ENCODE measurements around the gene TBL1XR1.

The TBL1XR1 gene

DNA sequence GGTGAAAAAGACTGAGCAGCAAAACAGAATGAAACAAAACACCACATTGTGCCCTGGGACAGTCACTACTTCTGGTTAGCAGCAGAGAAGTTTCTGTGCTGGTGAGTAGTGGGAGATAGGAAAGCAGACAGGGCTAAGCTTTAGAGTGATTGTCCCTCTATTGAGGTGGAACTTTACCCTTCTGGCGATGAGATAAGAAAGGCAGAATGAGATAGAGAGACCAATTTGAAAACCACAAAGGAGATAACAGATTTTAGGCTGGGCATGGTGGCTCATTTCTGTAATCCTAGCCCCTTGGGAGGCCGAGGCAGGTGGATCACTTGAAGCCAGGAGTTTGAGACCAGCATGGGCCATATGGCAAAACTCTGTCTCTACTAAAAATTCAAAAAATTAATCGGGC, 208.5 kb downstream of the TBL1XR1 start:
- TF ChIP-seq SIN3A (IDR thresholded peaks at IDR 0.05; ENCODE audit: borderline replicate concordance, insufficient read depth, low read length) (no peak), TAF1 (IDR thresholded peaks at IDR 0.05; ENCODE audit: borderline replicate concordance, insufficient read depth, low read length) (no peak), FOXP2 (optimal IDR thresholded peaks at IDR 0.05; ENCODE audit: borderline replicate concordance, extremely low read depth, extremely low read length, insufficient read depth) (no peak), POLR2AphosphoS5 (IDR thresholded peaks at IDR 0.05; ENCODE audit: low read depth, low read length) (no peak), REST (IDR thresholded peaks at IDR 0.05; ENCODE audit: insufficient read depth in 1 of 2, low read depth in 2 of 2, low read length in 2 of 2) (no peak)

GRCh38 chr3:176987901-176988650, 209.2 kb downstream of the TBL1XR1 start:
- TF ChIP-seq POLR2AphosphoS5 (IDR thresholded peaks at IDR 0.05; ENCODE audit: low read depth, low read length) (no peak), FOXP2 (optimal IDR thresholded peaks at IDR 0.05; ENCODE audit: borderline replicate concordance, extremely low read depth, extremely low read length, insufficient read depth) (no peak), REST (IDR thresholded peaks at IDR 0.05; ENCODE audit: insufficient read depth in 1 of 2, low read depth in 2 of 2, low read length in 2 of 2) (no peak)

DNA sequence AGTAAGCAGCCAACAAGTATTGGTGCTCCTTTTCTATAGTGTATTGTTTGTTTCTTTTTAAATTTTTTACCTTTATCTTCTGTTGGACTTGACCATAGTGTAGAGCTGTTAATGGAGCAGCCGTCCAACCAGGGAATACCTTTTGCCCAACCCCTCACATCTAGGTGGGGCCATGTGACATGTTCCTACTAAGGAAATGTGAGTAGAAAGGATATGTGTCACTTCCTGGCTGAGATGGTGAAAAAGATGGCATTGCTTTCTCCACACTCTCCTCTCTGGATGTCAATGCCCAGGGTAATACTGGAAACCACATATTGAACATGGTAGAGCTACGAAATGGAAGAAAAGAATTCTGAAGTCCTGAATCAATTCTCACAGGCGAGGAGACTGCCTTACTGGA, 218.8 kb downstream of the TBL1XR1 start:
- TF ChIP-seq TAF1 (IDR thresholded peaks at IDR 0.05; ENCODE audit: borderline replicate concordance, insufficient read depth, low read length) (no peak), SIN3A (IDR thresholded peaks at IDR 0.05; ENCODE audit: borderline replicate concordance, insufficient read depth, low read length) (no peak), POLR2AphosphoS5 (IDR thresholded peaks at IDR 0.05; ENCODE audit: low read depth, low read length) (no peak), FOXP2 (optimal IDR thresholded peaks at IDR 0.05; ENCODE audit: borderline replicate concordance, extremely low read depth, extremely low read length, insufficient read depth) (no peak)

DNA sequence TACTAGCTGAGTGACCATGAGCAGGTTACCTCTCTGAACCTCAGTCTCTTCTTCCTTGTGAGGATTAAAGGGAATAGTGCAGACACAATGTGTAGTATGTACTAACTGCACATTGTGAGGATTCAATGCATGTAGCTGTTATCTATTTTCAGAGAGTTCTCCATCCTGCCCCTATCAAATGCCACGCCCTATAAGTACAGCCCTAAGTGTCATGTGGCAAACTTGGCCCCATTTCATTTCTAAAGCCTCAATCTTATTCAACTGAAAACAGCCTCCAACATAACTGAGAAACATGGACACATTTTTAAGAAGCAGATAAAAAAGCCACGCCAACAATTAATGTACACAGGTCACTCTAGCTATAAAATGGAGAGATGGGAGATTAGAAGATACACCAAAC, 220.0 kb downstream of the TBL1XR1 start:
- TF ChIP-seq TAF1 (IDR thresholded peaks at IDR 0.05; ENCODE audit: borderline replicate concordance, insufficient read depth, low read length) (no peak), POLR2AphosphoS5 (IDR thresholded peaks at IDR 0.05; ENCODE audit: low read depth, low read length) (no peak), SIN3A (IDR thresholded peaks at IDR 0.05; ENCODE audit: borderline replicate concordance, insufficient read depth, low read length) (no peak), FOXP2 (optimal IDR thresholded peaks at IDR 0.05; ENCODE audit: borderline replicate concordance, extremely low read depth, extremely low read length, insufficient read depth) (no peak), REST (IDR thresholded peaks at IDR 0.05; ENCODE audit: insufficient read depth in 1 of 2, low read depth in 2 of 2, low read length in 2 of 2) (no peak)

DNA sequence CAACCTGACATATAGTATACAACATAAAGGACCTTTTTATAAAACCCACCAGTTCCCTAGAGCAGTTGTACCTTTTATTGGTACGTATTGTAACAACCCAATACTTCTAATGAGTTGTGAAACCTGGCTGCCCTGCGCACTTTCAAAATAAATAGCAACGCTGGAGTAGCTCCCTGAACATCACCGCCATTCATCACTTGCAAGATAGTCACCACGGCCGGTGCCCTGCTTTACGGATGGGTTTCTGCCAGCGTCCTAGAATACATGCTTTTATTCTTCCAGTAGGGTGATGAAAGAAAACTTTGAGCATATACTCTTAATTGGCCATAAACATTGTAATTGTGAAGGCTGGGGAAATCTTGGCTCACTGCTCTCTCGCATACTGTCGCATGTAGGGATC, 220.7 kb downstream of the TBL1XR1 start:
- TF ChIP-seq POLR2AphosphoS5 (IDR thresholded peaks at IDR 0.05; ENCODE audit: low read depth, low read length) (no peak), REST (IDR thresholded peaks at IDR 0.05; ENCODE audit: insufficient read depth in 1 of 2, low read depth in 2 of 2, low read length in 2 of 2) (no peak), TAF1 (IDR thresholded peaks at IDR 0.05; ENCODE audit: borderline replicate concordance, insufficient read depth, low read length) (no peak), SIN3A (IDR thresholded peaks at IDR 0.05; ENCODE audit: borderline replicate concordance, insufficient read depth, low read length) (no peak), FOXP2 (optimal IDR thresholded peaks at IDR 0.05; ENCODE audit: borderline replicate concordance, extremely low read depth, extremely low read length, insufficient read depth) (no peak)

Data from PFSK-1 (cell line).